Measurements from ENCODE around the gene ST7. TPM values are rescaled to one million over a fixed set of nuclear protein-coding genes. Genes with fewer than 3 reads are reported as not detected.

ST7 gene
- polyA plus RNA-seq, 1 donor (not counting 4 experiments of a cell fraction or from before 2014, with no cell fraction given): 16.9 TPM

- Histone ChIP-seq H3K9me1 (ENCODE audit: control insufficient read depth, extremely low read depth, insufficient read depth, low read length) (no peaks in the 10 kb centered on the region), H3K79me2 (ENCODE audit: control insufficient read depth, insufficient read depth, low read length) (peaks cover 3% of the 10 kb centered on the region), H2AFZ (ENCODE audit: control insufficient read depth, low read length) (no peak overlapping the region), H3K4me3 (ENCODE audit: control insufficient read depth in 2 of 3, extremely low read depth in 1 of 3, insufficient read depth in 2 of 3, low read depth in 1 of 3, low read length in 3 of 3) (no peak overlapping the region), H3K4me1 (ENCODE audit: control insufficient read depth, extremely low read depth, insufficient read depth, low read length) (peaks cover 21% of the 10 kb centered on the region), H3K9ac (ENCODE audit: control insufficient read depth, extremely low read depth, insufficient read depth, low read length) (no peak overlapping the region), H3K36me3 (ENCODE audit: control insufficient read depth in 2 of 2, extremely low read depth in 1 of 2, insufficient read depth in 2 of 2, low read length in 2 of 2) (no peaks in the 10 kb centered on the region), H3K27ac (ENCODE audit: control insufficient read depth, insufficient read depth, low read length) (no peak overlapping the region), H4K20me1 (ENCODE audit: control insufficient read depth, extremely low read depth, insufficient read depth, low read length) (no peaks in the 10 kb centered on the region), H3K4me2 (ENCODE audit: control insufficient read depth, extremely low read depth, insufficient read depth, low read depth, low read length) (no peak overlapping the region), H3K27me3 (ENCODE audit: control insufficient read depth, extremely low read depth, insufficient read depth, low read length) (no peaks in the 10 kb centered on the region), H3K9me3 (ENCODE audit: control insufficient read depth, low read depth, low read length) (no peaks in the 10 kb centered on the region)
- dilution Hi-C loops (cut with MboI; ENCODE audit: extremely low pct_ligation_motif_present, low sequenced_read_pairs): no loop called here
- FAIRE-seq (no peak), DNase-seq (ENCODE audit: low read depth, low spot score) (no peak)
- TF ChIP-seq CTCF (optimal IDR thresholded peaks at IDR 0.05 in 1 of 3, IDR thresholded peaks at IDR 0.05 in 1 of 3, conservative IDR thresholded peaks at IDR 0.05 in 1 of 3; ENCODE audit: extremely low read depth in 1 of 3, insufficient read depth in 2 of 3, low read length in 3 of 3): no peak
- no peak for TF ChIP-seq EZH2 (IDR thresholded peaks at IDR 0.05; ENCODE audit: low read length)
These were observed 23.9 kb downstream of the ST7 start for GRCh38 chr7:116977172-116977571.

DNA sequence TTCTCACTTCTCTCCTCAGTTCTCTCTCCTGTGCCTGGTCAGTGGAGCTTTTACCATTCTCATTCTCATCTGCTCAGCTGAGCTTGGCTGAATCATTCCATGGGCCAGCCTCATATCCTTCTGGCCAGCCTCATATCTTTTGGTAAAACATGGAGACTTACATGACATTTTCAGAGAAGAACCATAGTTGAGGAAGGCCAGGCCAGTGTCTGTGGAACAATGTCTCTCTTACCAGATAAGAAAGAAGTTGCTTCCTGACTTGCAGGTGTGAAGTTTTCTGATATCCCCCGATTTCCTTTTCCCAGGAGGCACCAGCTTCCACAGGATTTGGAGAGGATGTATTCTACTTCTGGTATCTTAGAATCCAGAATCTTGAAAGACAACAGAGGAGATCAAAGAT lies 24.7 kb downstream of the ST7 start:
- Histone ChIP-seq H3K9ac (ENCODE audit: control insufficient read depth, extremely low read depth, insufficient read depth, low read length) (no peak overlapping the region), H4K20me1 (ENCODE audit: control insufficient read depth, extremely low read depth, insufficient read depth, low read length) (no peaks in the 10 kb centered on the region), H3K4me3 (ENCODE audit: control insufficient read depth in 2 of 3, extremely low read depth in 1 of 3, insufficient read depth in 2 of 3, low read depth in 1 of 3, low read length in 3 of 3) (no peak overlapping the region), H3K4me1 (ENCODE audit: control insufficient read depth, extremely low read depth, insufficient read depth, low read length) (peaks cover 22% of the 10 kb centered on the region), H3K4me2 (ENCODE audit: control insufficient read depth, extremely low read depth, insufficient read depth, low read depth, low read length) (no peak overlapping the region), H3K79me2 (ENCODE audit: control insufficient read depth, insufficient read depth, low read length) (no peaks in the 10 kb centered on the region), H3K9me3 (ENCODE audit: control insufficient read depth, low read depth, low read length) (no peaks in the 10 kb centered on the region), H3K9me1 (ENCODE audit: control insufficient read depth, extremely low read depth, insufficient read depth, low read length) (no peaks in the 10 kb centered on the region), H2AFZ (ENCODE audit: control insufficient read depth, low read length) (no peak overlapping the region), H3K36me3 (ENCODE audit: control insufficient read depth in 2 of 2, extremely low read depth in 1 of 2, insufficient read depth in 2 of 2, low read length in 2 of 2) (no peaks in the 10 kb centered on the region), H3K27ac (ENCODE audit: control insufficient read depth, insufficient read depth, low read length) (no peak overlapping the region), H3K27me3 (ENCODE audit: control insufficient read depth, extremely low read depth, insufficient read depth, low read length) (no peaks in the 10 kb centered on the region)
- dilution Hi-C loops (cut with MboI; ENCODE audit: extremely low pct_ligation_motif_present, low sequenced_read_pairs): no loop called here
- DNase-seq (ENCODE audit: low read depth, low spot score) (no peak), FAIRE-seq (peak; percentile 13)
- TF ChIP-seq CTCF (optimal IDR thresholded peaks at IDR 0.05 in 1 of 3, IDR thresholded peaks at IDR 0.05 in 1 of 3, conservative IDR thresholded peaks at IDR 0.05 in 1 of 3; ENCODE audit: extremely low read depth in 1 of 3, insufficient read depth in 2 of 3, low read length in 3 of 3): no peak
- no peak for TF ChIP-seq EZH2 (IDR thresholded peaks at IDR 0.05; ENCODE audit: low read length)
